GM12892 (cell line): ENCODE measurements around the gene NRXN2.

ENCODE experiments used
- POLR2A ChIP-seq: IDR thresholded peaks from 2 replicates; pipeline ENCODE4 v1.6.1; 2011; ENCODE audit warnings: low read depth, low read length, control low read depth
- POLR2AphosphoS5 ChIP-seq: IDR thresholded peaks from 2 replicates; pipeline ENCODE4 v1.6.1; 2011; ENCODE audit warnings: low read depth, low read length, control low read depth

DNA sequence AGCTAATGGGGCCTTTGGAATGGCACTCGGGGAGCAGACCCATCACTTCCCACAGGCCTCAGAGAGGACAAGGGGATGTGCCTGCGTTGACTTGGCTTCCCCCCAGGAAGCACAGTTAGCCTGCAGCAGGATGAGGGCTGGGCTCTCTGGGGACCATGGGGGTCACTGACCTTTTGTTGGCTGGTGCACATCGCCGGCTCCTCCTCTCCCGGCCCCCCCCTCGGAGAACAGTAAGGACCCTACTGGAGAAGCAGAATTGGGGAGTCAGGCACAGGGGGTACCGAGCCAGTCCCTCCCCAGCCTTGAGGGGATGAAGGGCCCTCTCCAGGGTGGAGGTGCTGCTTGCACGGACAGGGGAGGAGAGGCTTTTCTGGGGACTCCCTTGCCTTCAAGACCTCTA lies 32.8 kb downstream of the NRXN2 start:
- TF ChIP-seq POLR2A (no peak), POLR2AphosphoS5 (no peak)
